ENCODE measurements around the gene FRMD4A.

DNA sequence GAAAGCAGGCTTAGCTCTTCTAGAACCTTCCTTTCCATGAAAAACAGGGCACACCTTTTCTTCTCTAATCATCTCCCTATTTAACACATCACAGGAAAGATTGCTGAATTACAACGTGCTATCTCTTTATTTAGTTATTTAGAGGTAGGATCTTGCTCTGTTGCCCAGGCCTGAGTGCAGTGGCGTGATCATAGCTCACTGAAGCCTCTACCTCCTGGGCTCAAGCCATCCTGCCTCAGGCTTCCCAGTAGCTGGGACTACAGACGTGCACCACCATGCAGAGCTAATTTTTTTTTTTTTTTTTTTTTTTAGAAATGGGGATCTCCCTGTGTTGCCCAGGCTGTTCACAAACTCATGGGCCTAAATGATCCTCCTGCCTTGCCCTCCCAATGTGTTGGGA is 492.8 kb downstream of the FRMD4A start:
- TF ChIP-seq, protein P1, sequence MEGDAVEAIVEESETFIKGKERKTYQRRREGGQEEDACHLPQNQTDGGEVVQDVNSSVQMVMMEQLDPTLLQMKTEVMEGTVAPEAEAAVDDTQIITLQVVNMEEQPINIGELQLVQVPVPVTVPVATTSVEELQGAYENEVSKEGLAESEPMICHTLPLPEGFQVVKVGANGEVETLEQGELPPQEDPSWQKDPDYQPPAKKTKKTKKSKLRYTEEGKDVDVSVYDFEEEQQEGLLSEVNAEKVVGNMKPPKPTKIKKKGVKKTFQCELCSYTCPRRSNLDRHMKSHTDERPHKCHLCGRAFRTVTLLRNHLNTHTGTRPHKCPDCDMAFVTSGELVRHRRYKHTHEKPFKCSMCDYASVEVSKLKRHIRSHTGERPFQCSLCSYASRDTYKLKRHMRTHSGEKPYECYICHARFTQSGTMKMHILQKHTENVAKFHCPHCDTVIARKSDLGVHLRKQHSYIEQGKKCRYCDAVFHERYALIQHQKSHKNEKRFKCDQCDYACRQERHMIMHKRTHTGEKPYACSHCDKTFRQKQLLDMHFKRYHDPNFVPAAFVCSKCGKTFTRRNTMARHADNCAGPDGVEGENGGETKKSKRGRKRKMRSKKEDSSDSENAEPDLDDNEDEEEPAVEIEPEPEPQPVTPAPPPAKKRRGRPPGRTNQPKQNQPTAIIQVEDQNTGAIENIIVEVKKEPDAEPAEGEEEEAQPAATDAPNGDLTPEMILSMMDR (IDR thresholded peaks at IDR 0.05), result no peak
- TF ChIP-seq POLR2A (IDR thresholded peaks at IDR 0.05), result no peak

Measured in stomach (tissue), 4 donors.